ENCODE results near the gene TMEM132A. TPM values are rescaled to one million over a fixed set of nuclear protein-coding genes. Genes with fewer than 3 reads are reported as not detected.

TMEM132A gene
- total and polyA plus RNA-seq, 10 of the 15 experiments (the other 5 are each of a cell fraction or from before 2014, with no cell fraction given) = 0.16 to 25.0 (median 4.3) TPM

GRCh38 chr11:60918939-60919265, 5.4 kb upstream of the TMEM132A start:
- H3K79me2 ChIP-seq (ENCODE audit: control insufficient read depth, insufficient read depth, low read length) = peaks cover 38% of the 10 kb centered on the region
- peaks cover 26% of the 10 kb centered on the region for H3K4me1 ChIP-seq (ENCODE audit: control insufficient read depth, insufficient read depth, low read length)
- no peak for DNase-seq (ENCODE audit: low read depth, low spot score)
- intact Hi-C loops (cut with micrococcal nuclease; ENCODE audit: unreplicated experiment) (no loop called here), in situ Hi-C loops (cut with MboI) (no loop called here)
- H3K4me3 ChIP-seq = no peak overlapping the region
- no peak overlapping the region for H2AFZ ChIP-seq (ENCODE audit: control insufficient read depth, low read depth, low read length)
- H4K20me1 ChIP-seq (ENCODE audit: control insufficient read depth, insufficient read depth) = no peaks in the 10 kb centered on the region
- no peaks in the 10 kb centered on the region for H3K27me3 ChIP-seq (replicated peaks in 1 of 2; ENCODE audit: control insufficient read depth in 2 of 2, insufficient read depth in 2 of 2, low read length in 1 of 2)
- ChIA-PET SMC1A (ENCODE audit: uncharacterized antibody, unreplicated experiment) (interaction anchor here (0.8 to 2.3 kb wide), 6 partner anchors 13 to 154 kb away, joined by 3 to 7 read pairs (median 3); no protein-coding TSS in a partner anchor), RAD21 (ENCODE audit: unreplicated experiment) (interaction anchor here (0.7 to 1.7 kb wide), 5 partner anchors 9 to 162 kb away, joined by 3 to 5 read pairs (median 4); no protein-coding TSS in a partner anchor), CTCF (interaction anchor here (1.1 to 2.4 kb wide), 5 partner anchors 14 to 88 kb away, joined by 4 to 8 read pairs (median 7); no protein-coding TSS in a partner anchor), POLR2A (interaction anchor here (0.6 to 1.3 kb wide), 4 partner anchors 22 to 221 kb away, joined by 3 to 7 read pairs (median 4); no protein-coding TSS in a partner anchor)
- no peak overlapping the region for H3K27ac ChIP-seq (ENCODE audit: control insufficient read depth, insufficient read depth)
- peaks cover 17 to 21% of the 10 kb centered on the region in 2 experiments for H3K36me3 ChIP-seq (ENCODE audit: control insufficient read depth in 2 of 2, insufficient read depth in 2 of 2, low read length in 1 of 2)
- FAIRE-seq = no peak
- no peak overlapping the region; the same call in 1 of the 2 replicates for H3K4me2 ChIP-seq (ENCODE audit: control insufficient read depth, insufficient read depth)
- 45% methylated on average over 2 of the region's 2 CpGs for WGBS (ENCODE audit: insufficient coverage, insufficient replicate concordance, low lambda C conversion rate, missing lambda C conversion rate)
- H3K9ac ChIP-seq (ENCODE audit: control insufficient read depth, insufficient read depth, low read length) = no peak overlapping the region
- ATAC-seq = no peak
- no TSS peak for BruUV-seq (replicated peaks)
- H3K9me3 ChIP-seq (replicated peaks; ENCODE audit: control insufficient read depth, insufficient read depth, low read length) = no peaks in the 10 kb centered on the region
- TF ChIP-seq JUNB (IDR thresholded peaks at IDR 0.05) (no peak), NRF1 (conservative IDR thresholded peaks at IDR 0.05; ENCODE audit: low read depth, low read length) (no peak), NFYA (IDR thresholded peaks at IDR 0.05; ENCODE audit: borderline replicate concordance, low read depth, low read length) (no peak), IRF3 (IDR thresholded peaks at IDR 0.05) (no peak), TCF3 (IDR thresholded peaks at IDR 0.05; ENCODE audit: borderline replicate concordance, insufficient read depth, low read depth, low read length) (no peak), JUND (IDR thresholded peaks at IDR 0.05; ENCODE audit: low read depth, low read length) (no peak), HSF1 (IDR thresholded peaks at IDR 0.05; ENCODE audit: low read depth, low read length) (no peak), SUPT20H (IDR thresholded peaks at IDR 0.05; ENCODE audit: borderline replicate concordance, control insufficient read depth, low read depth, low read length) (no peak), ZNF207 (IDR thresholded peaks at IDR 0.05; ENCODE audit: borderline replicate concordance) (no peak), IRF4 (IDR thresholded peaks at IDR 0.05; ENCODE audit: low read depth, low read length) (no peak), RUNX3 (IDR thresholded peaks at IDR 0.05; ENCODE audit: low read length) (no peak), RAD21 (IDR thresholded peaks at IDR 0.05; ENCODE audit: insufficient read depth, low read depth, low read length) (no peak), RCOR1 (conservative IDR thresholded peaks at IDR 0.05; ENCODE audit: low read depth, low read length) (no peak)
- TF ChIP-seq, protein P1, sequence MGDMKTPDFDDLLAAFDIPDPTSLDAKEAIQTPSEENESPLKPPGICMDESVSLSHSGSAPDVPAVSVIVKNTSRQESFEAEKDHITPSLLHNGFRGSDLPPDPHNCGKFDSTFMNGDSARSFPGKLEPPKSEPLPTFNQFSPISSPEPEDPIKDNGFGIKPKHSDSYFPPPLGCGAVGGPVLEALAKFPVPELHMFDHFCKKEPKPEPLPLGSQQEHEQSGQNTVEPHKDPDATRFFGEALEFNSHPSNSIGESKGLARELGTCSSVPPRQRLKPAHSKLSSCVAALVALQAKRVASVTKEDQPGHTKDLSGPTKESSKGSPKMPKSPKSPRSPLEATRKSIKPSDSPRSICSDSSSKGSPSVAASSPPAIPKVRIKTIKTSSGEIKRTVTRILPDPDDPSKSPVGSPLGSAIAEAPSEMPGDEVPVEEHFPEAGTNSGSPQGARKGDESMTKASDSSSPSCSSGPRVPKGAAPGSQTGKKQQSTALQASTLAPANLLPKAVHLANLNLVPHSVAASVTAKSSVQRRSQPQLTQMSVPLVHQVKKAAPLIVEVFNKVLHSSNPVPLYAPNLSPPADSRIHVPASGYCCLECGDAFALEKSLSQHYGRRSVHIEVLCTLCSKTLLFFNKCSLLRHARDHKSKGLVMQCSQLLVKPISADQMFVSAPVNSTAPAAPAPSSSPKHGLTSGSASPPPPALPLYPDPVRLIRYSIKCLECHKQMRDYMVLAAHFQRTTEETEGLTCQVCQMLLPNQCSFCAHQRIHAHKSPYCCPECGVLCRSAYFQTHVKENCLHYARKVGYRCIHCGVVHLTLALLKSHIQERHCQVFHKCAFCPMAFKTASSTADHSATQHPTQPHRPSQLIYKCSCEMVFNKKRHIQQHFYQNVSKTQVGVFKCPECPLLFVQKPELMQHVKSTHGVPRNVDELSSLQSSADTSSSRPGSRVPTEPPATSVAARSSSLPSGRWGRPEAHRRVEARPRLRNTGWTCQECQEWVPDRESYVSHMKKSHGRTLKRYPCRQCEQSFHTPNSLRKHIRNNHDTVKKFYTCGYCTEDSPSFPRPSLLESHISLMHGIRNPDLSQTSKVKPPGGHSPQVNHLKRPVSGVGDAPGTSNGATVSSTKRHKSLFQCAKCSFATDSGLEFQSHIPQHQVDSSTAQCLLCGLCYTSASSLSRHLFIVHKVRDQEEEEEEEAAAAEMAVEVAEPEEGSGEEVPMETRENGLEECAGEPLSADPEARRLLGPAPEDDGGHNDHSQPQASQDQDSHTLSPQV (IDR thresholded peaks at IDR 0.05) = no peak
- TF ChIP-seq, protein P2, sequence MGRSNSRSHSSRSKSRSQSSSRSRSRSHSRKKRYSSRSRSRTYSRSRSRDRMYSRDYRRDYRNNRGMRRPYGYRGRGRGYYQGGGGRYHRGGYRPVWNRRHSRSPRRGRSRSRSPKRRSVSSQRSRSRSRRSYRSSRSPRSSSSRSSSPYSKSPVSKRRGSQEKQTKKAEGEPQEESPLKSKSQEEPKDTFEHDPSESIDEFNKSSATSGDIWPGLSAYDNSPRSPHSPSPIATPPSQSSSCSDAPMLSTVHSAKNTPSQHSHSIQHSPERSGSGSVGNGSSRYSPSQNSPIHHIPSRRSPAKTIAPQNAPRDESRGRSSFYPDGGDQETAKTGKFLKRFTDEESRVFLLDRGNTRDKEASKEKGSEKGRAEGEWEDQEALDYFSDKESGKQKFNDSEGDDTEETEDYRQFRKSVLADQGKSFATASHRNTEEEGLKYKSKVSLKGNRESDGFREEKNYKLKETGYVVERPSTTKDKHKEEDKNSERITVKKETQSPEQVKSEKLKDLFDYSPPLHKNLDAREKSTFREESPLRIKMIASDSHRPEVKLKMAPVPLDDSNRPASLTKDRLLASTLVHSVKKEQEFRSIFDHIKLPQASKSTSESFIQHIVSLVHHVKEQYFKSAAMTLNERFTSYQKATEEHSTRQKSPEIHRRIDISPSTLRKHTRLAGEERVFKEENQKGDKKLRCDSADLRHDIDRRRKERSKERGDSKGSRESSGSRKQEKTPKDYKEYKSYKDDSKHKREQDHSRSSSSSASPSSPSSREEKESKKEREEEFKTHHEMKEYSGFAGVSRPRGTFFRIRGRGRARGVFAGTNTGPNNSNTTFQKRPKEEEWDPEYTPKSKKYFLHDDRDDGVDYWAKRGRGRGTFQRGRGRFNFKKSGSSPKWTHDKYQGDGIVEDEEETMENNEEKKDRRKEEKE (IDR thresholded peaks at IDR 0.05) = no peak
